Hippocampal formation (tissue), 2 donors: ENCODE data around the gene PACS1.
A peak's percentile ranks its signal among the peaks of the same experiment; 100 is the strongest.
"Not testable (repeated sequence)": the region's sequence is repeated elsewhere in the genome, so short reads cannot be mapped to it uniquely, and the experiment has no call there.

Experiments used
- DNase-seq, 2 donors: peaks; one replicate each; lab custom pipeline; 2025; lab: John Stamatoyannopoulos, UW

The PACS1 gene

DNA sequence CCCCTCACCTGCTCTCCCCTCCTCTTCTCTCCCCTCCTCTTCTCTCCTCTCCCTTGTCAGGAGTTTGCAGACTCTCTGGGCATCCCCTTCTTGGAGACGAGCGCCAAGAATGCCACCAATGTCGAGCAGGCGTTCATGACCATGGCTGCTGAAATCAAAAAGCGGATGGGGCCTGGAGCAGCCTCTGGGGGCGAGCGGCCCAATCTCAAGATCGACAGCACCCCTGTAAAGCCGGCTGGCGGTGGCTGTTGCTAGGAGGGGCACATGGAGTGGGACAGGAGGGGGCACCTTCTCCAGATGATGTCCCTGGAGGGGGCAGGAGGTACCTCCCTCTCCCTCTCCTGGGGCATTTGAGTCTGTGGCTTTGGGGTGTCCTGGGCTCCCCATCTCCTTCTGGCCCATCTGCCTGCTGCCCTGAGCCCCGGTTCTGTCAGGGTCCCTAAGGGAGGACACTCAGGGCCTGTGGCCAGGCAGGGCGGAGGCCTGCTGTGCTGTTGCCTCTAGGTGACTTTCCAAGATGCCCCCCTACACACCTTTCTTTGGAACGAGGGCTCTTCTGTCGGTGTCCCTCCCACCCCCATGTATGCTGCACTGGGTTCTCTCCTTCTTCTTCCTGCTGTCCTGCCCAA is 206.0 kb downstream of the PACS1 start:
- DNase-seq, result no peak

DNA sequence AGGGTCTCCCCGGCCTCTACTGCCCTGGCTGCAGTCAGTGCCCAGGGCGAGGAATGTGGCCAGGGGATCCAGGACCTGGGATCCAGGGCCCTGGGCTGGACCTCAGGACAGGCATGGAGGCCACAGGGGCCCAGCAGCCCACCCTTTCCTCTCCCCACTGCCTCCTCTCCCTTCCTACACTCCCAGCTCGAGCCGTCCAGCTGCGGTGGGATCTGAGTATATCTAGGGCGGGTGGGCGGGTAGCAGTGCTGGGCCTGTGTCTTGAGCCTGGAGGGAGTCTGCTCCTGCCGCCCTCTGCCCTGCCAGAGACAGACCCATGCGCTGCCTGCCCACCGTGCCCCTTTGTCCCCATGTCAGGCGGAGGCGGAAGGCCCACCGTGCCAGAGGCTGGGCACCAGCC is 206.5 kb downstream of the PACS1 start:
- DNase-seq, result not testable (repeated sequence)

DNA sequence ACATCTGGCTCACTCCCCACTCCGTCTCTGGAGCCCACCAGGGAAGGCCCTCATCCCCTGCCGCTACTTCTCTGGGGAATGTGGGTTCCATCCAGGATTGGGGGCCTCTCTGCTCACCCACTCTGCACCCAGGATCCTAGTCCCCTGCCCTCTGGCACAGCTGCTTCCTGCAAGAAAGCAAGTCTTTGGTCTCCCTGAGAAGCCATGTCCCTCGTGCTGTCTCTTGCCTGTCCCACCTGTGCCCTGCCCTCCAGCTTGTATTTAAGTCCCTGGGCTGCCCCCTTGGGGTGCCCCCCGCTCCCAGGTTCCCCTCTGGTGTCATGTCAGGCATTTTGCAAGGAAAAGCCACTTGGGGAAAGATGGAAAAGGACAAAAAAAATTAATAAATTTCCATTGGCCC is 207.0 kb downstream of the PACS1 start:
- DNase-seq, result not testable (repeated sequence)

DNA sequence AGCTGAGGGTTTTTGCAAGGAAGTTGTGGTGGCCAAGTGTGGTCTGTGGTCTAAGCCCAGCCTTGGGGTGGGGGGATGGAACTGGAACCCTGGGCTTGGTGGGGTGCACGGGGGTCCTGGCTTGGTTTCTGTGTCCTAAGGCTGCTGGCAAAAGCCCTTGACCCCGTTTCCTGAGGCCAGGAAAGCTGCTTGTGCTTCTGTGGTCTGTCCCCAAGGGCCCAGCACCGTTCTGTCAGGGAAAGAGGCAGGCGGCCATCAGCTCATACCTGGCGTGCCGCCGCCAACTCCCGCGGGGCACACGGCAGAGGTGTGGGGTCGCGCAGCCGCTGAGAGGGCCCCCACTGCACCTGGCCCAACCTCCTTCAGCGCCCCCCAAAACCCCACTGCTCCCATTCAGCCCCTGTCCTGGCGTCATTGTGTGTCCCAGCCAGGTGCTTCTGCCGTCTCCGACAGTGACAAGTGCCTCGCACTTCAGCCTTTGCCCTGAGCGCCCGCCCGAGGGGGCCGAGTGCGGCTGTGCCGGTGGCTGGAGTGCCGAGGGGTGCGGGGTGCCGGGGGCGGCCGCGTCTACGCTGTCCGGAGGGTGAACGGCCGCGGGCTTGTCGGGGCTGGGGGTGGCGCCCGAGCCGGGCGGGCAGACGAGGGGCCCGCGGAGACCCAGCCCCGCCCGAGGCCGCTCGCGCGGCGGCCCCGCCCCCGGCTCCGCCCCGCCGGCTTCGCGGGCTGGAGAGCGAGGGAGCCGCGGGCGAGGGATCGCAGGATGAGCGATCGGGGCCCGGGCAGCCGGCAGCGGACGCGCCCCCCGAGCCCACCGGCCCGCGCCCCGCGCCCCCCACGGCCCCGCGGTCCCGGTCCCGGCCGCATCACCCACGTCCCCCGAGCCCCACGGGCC is 207.6 kb downstream of the PACS1 start, which contains the start of gene CNIH2:
Gene CNIH2, plus strand, starts transcription at position 705 of the 892 bp plus-strand sequence. CDS start 282 bp downstream, outside the sequence.
- DNase-seq, result no peak

DNA sequence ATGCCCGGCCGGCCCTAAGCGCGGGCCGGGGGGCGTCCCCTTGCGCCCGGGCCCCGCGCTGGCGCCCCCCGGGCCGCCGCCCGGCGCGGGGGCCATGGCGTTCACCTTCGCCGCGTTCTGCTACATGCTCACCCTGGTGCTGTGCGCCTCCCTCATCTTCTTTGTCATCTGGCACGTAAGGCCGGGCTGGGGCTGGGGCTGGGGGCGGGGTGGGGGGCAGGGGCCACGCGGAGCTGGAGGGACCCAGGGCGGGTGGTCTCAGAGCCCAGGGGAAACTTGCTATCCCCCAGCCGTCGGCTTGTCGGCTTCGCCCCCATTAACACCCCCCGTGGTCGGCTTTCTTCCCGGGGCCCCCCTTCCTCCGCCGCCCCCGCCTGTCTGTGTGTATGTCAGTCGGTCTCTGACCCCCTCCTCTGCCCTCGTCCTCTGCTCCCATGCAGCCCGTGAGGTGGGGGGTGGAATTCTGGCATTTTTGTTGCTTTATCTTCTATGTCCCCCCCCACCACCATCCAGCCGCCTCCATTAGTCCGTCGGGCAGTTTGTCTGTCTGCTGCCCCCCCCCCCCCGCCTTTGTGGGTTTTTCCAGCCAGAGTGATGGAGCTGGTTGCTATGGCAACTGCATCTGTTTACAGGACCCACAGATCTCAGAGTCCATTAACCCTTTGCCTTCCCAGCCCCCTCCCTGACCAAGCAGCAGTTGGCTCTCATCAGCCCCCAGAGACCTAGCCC is 208.5 kb downstream of the PACS1 start:
- no peak for DNase-seq

DNA sequence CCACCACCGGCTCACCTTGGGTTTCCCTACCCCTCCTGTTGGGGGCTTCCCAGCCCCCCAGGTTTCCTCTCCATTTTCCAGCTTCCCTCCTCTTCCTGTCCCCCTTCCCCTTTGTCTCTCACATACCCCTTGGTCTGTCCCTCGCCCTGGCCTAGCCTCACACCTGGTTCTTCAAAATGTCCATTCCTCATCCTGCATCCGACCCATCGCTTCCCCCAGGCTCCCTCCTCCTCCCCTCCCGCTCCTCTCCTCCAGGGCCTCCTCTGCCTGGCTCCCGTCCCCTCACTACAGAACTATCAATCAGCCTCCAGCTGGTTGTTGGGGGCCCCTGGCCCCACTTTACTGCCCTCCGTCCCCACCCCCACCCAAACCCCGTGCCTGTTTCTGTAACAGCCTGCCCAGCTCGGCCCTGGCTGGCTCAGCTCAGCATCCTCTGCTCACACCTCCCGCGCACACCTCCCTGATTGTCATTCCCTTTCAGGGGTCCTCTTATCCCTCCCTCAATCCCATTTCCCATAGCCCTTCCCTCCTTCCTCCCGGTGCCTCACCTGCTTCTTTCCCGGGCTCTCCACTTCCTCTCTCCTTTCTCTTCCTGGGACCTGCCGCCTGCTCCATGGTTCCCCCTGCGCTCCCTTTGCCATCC is 209.1 kb downstream of the PACS1 start:
- DNase-seq, result no peak

DNA sequence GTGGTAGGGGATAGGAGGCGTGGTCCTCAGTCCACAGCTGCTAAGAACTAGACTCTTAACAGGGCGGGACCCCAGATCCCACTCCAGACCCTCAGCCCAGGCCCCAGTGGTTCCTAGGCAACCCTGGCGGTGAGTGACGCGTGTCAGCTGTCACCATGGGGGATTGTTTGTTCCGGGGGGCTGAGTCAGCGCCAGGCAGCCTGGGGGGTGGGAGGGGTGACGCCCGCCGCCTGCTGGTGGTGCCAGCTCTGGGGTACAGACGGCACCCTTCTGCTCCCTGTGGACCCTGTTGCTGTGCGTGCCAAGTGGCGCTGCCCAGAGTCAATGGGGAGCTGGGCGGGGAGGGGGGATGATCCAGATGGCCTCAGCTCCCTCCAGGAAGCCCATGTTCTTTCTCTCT is 210.4 kb downstream of the PACS1 start:
- no peak for DNase-seq

DNA sequence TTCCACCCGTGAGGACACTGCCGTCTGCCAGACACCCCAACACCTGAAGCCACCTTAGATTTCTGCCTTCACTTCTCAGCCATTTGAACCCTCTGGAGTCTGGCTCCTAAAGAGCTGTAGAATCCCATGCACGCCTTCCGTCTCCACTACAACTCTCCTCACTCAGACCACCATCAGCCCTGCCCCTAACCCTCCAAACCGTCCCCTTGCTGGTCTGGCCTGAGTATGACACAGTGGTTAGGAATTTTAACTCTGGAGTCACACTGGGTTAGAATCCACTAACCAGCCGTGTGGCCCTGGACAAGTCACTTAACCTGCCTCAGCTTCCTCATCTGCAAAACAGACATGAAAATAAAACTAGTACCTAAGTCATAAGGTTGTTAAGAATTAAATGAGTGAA is 210.9 kb downstream of the PACS1 start:
- no peak for DNase-seq

DNA sequence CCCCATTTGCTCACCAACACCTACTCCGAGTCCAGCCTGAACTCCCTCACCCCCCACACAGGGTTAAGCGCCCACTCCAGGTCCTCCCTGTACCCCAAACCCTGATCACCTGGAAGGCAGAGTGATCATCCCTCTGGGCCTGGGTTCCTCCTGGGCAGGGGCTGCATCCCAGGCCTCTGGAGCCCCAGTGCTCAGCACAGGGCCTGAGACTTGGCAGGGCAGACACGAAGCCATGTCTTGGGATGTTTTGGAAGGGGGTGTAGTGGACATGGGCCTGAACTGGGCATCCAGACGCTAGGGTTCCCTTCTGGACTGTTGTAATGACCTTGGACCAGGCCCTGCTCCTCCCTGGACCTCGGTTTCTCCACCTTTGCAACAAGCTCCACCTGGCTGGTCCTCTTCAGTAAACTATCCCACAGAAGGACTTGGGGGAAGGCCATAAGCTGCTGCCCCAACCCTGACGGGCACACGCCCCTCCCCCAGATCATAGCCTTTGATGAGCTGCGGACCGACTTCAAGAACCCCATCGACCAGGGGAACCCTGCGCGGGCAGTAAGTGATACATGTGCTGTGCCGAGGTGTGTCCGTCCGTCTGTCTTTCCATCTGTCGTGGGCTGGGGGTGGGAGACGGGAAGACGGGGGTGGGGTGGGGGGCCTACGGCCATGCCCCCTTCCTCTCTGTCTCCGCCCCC is 211.8 kb downstream of the PACS1 start:
- DNase-seq, result no peak

DNA sequence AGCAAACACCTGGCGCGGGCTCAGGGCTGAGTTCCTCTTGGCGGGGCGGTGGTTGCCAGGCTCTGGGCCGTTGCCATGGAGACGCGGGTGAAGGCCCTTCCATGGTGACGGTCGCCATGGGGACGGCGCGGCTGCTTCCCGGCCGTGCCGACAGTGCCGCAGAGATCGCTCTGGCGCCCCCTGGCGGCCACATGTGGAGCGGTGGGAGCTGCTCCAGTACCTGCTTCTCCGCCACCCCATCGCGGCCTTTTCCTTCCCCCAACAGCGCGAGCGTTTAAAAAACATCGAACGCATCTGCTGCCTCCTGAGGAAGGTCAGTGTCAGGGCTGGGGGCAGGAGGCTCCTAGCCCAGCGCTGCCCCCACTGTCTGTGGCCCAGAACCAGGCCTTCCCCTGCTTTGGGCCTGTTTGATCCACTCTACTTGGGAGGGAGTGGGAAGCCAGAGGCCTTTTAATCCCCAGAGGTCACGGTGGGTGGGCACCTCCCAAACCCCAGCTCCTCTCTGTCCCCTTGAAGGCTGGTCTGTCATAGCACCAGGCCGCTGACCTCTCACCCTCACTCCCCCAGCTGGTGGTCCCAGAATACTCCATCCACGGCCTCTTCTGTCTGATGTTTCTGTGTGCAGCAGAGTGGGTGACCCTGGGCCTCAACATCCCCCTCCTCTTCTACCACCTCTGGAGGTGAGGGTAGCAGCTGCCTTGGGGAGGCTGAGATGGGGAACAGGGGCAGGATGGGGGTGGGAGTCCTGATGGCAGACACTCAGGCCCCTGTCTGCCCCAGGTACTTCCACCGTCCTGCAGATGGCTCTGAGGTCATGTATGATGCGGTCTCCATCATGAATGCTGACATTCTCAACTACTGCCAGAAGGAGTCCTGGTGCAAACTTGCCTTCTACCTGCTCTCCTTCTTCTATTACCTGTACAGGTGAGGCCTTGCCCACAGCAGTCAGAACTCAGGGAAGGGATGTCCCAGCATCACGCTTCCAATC is 212.7 kb downstream of the PACS1 start:
- peak; percentile 94 to 97 for DNase-seq

DNA sequence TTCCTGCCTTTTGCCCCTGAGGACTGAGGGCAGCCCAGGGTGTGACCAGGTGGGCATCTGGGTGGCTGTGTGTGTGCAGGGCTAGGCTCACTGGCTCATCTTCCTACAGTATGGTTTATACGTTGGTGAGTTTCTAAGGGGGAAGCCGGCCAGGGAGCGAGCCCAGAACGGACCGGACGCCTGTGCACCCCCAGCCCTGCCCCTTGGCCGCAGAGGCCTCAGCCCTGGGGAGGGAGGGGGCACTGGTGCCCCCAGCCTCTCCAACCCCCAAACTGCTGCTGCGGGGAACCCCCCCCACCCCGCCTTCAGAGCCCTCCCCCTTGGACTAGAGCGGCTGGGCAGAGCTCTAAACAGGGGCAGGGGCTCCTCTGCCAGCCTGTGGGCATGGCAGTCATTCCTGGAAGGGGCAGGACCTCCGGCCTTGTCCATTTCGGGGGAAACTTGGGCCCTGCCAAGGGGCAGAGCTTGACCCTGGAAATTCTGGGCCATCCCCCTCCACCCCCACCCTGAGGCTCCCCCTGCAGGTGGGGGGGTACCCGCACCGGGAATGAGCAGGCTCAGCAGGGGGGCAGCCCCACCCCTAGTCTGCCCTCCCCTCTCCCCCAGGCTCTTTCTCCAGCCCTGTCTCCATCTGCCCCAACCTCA is 213.5 kb downstream of the PACS1 start:
- DNase-seq, result no peak

DNA sequence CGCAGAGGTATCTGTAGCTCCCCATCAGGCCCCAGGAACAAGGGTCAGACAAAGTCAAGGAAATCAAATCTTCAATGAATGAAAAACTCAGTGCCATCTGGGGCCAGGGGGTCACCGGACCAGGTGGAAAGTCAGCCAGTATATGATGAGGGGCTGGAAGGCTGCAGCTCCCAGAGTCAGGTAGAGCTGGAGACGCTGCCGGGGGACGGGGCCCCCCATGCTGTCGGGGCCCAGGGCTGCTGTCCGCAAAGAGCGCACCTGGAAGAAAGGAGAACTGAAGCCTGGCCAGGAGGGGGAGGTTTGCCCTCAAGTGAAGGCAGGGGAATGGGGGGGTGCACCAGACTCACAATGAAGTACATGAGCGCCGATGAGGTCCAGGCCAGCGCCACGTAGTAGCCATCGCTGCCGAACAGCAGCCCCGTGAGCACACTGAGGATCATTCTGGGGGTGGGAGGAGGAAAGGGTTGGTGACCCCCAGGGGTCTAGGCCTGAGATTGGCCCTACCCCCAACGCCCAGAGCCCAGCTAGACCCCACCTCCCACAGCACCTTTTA is 214.5 kb downstream of the PACS1 start:
- no peak for DNase-seq

DNA sequence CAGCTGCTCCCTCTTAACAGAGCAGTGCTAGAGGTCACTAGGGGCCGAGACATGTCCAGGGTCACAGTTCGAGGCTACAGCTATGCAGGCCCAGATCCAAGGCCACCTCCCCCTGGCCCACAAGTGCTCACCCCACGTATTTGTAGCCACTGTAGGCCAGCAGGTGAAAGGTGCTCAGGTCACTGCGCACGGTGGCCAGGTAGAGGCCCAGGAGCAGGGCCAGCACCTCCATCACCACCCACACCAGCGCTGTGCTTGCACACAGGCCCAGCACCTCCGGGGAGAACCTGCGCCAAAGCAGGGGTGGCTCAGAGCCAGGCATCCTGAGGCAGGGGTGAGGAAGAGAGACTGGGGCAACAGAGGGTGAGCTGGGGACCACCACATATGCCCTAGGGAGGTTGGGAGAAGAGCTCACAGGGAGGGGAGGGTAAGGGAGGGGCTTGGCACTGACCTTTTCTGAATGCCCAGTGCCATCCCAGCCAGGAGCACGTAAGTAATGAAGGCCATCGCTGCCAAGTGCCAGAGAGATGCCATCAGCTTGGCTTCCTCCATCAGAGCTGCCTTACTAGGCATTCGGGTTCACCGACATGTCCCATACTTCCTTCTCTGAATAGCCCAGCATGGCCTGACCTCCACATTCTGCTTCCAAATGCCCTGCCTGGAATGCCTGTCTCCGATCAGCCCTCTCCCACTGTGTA is 215.3 kb downstream of the PACS1 start:
- DNase-seq, result no peak

DNA sequence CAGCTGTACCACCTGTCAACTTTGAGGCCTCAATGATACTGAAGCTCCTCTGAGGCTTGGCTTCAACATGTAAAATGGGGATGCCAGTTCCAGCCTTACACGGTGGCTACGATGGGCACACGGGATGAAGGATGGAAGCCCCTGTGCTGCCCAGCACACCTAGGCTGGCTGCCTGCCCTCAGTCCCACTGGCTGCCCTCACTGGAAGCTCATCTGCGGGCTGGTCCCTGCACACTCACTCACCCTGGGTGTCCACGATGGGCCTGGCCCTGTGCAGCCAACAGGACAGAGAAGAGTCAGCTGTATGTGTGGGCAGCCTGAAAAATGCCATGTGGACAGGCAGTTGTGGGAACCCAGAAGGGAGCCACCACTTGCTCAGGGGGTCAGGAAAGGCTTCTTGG is 216.6 kb downstream of the PACS1 start:
- DNase-seq, result no peak

DNA sequence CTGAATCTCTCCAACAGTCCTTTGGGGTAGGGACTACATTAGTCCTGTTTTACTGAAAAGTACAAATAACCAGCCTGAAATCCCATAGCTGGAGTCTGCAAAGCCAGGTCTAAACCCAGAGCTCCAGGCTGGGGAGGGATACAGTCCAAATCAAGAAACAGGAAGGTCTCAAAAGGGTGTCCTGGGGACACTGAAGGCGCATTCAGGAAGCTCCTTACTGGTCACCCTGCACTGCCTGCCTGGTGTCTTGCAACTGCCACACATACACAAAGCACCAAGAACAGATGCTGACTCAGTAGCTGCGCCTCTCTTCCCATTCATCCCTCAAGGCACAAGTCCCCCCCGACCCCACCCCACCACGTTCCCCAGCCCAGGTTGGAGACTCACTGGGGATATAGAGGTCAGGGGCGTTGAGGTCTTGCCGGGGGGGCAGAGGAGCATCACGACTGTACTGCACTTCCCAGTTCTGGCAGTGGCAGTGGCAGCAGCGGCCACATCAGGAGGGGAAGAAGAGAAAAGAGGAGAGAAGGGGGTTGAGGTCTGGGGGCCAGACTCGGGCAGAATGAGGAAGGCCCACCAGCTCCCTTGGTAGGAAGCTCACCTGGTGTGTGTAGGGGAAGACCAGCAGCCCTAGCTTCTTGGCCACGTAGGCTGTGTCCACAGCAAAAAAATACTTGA is 217.3 kb downstream of the PACS1 start:
- DNase-seq, result no peak

DNA sequence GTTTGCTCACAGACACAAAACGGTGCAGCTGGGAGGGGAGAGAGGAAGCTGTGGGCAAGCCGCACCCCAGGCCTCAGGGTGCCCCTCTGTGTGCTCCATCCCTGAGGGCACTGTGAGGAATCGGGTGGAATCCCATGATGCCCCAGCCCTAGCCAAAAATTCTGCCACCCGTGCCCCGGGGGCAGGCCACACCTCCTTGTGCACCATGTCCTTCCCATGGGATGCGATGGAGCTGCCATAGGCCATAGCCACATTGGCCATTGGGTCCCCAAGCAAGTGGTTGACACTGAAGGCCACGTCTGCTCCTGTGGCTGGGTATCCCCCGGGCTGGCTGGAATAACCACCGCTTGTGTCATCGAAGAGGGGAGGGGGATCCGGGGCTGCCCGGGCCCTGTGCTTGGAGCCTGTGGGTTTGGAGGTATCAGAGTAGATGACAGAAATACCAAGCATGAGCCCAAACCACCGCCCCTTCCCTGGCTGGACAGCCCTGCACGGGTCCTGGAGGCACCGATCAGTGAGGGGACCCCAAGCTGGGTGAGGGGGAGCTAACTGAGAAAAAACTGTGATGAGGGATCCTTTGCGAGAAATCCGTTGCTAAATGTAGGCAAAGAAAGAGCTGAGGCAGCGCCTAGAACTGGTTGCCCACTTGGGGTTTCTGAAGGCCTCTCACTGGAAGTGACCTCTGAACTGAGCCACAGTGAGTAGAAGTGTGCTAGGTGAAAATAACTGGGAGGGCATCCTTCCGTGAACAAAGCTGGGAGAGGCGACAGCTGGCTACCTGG is 218.0 kb downstream of the PACS1 start:
- no peak for DNase-seq
